SK-N-MC (cell line): ENCODE results near the gene TSPOAP1.

Experiments
- EZH2 ChIP-seq: fragments of 200-600 bp; sonication (generic); IDR thresholded peaks from one replicate; pipeline ENCODE4 v1.6.1; 2017; ENCODE audit warnings: antibody characterized with exemption
- FOXP2 ChIP-seq: optimal IDR thresholded peaks from 2 replicates; pipeline ENCODE3; 2011; ENCODE audit warnings: mild to moderate bottlenecking, moderate library complexity; ENCODE audit not compliant: insufficient read depth; ENCODE audit errors: extremely low read length, control extremely low read depth
- POLR2AphosphoS5 ChIP-seq: IDR thresholded peaks from 2 replicates; pipeline ENCODE4 v1.6.1; 2012; ENCODE audit warnings: mild to moderate bottlenecking, low read depth, low read length, borderline replicate concordance

- no peak for TF ChIP-seq EZH2
- no peak for TF ChIP-seq POLR2AphosphoS5
- no peak for TF ChIP-seq FOXP2
Observed at GRCh38 chr17:58302171-58302918, 26.2 kb downstream of the TSPOAP1 start.
